Liver (tissue), 9 donors: Measurements from ENCODE around the gene ABCC5. TPM values are rescaled to one million over a fixed set of nuclear protein-coding genes. Genes with fewer than 3 reads are reported as not detected.

ENCODE experiments used
- DNase-seq: peaks from one replicate; pipeline ENCODE4 v3.0.0-alpha.2; 2017; ENCODE audit warnings: low spot score
- H3K27ac ChIP-seq, 2 donors: one replicate each; pipeline ENCODE4 v1.7.0; 2013; ENCODE audit warnings: inconsistent platforms in 2 of 2, low read length in 2 of 2, control low read depth in 1 of 2, low read depth in 1 of 2, mild to moderate bottlenecking in 1 of 2
- H3K27me3 ChIP-seq, 4 donors: one replicate each; pipeline versions ENCODE4 v1.6.1 to v1.7.0; 2013; ENCODE audit warnings: low read length in 3 of 4, inconsistent platforms in 1 of 4, mild to moderate bottlenecking in 1 of 4, moderate library complexity in 1 of 4; ENCODE audit not compliant: control insufficient read depth in 4 of 4, insufficient read depth in 4 of 4
- H3K36me3 ChIP-seq, 4 donors: one replicate each; pipeline versions ENCODE4 v1.6.1 to v1.7.0; 2013; ENCODE audit warnings: low read length in 3 of 4, mild to moderate bottlenecking in 3 of 4, low read depth in 1 of 4, moderate library complexity in 1 of 4; ENCODE audit not compliant: control insufficient read depth in 4 of 4, insufficient read depth in 3 of 4
- H3K4me1 ChIP-seq, 4 donors: one replicate each; pipeline versions ENCODE4 v1.6.1 to v1.7.0; 2013; ENCODE audit warnings: low read length in 3 of 4, mild to moderate bottlenecking in 3 of 4, moderate library complexity in 1 of 4; ENCODE audit not compliant: control insufficient read depth in 4 of 4, insufficient read depth in 4 of 4
- H3K4me3 ChIP-seq, 3 donors: one replicate each; pipeline versions ENCODE4 v1.6.1 to v1.7.0; 2013; ENCODE audit warnings: low read length in 3 of 3, control low read depth in 1 of 3, low read depth in 1 of 3, mild to moderate bottlenecking in 1 of 3
- H3K9ac ChIP-seq, 2 donors: one replicate each; pipeline ENCODE4 v1.7.0; 2013; ENCODE audit warnings: low read length in 2 of 2, mild to moderate bottlenecking in 2 of 2, moderate library complexity in 2 of 2, control low read depth in 1 of 2, low read depth in 1 of 2
- H3K9me3 ChIP-seq, 4 donors: one replicate each; pipeline versions ENCODE4 v1.6.1 to v1.7.0; 2013; ENCODE audit warnings: low read length in 3 of 4; ENCODE audit not compliant: control insufficient read depth in 4 of 4
- ATF3 ChIP-seq: IDR thresholded peaks from 2 replicates; pipeline ENCODE4 v1.6.1; 2016; ENCODE audit warnings: antibody characterized with exemption
- CTCF ChIP-seq: fragments of 150-350 bp; IDR thresholded peaks from 2 replicates; pipeline ENCODE4 v1.5.1; 2017; ENCODE audit warnings: improper control_type of control experiment, low read depth, low read length; ENCODE audit not compliant: missing input control
- EGR1 ChIP-seq, 2 donors: IDR thresholded peaks; 2 replicates each; pipeline ENCODE4 v1.6.1; 2016 to 2018; ENCODE audit warnings: antibody characterized with exemption in 2 of 2, low read depth in 2 of 2
- FOXA1 ChIP-seq: IDR thresholded peaks from 2 replicates; pipeline ENCODE4 v1.6.1; 2016; ENCODE audit warnings: antibody characterized with exemption
- FOXA2 ChIP-seq: IDR thresholded peaks from 2 replicates; pipeline ENCODE4 v1.6.1; 2016; ENCODE audit warnings: antibody characterized with exemption
- GABPA ChIP-seq, 2 donors: IDR thresholded peaks in 1 of 2; conservative IDR thresholded peaks in 1 of 2; 2 replicates each; pipeline ENCODE4 v1.6.1; 2016; ENCODE audit warnings: antibody characterized with exemption in 2 of 2, mild to moderate bottlenecking in 1 of 2, moderate library complexity in 1 of 2
- HNF4A ChIP-seq, 2 donors: conservative IDR thresholded peaks; 2 replicates each; pipeline ENCODE4 v1.6.1; 2016; ENCODE audit warnings: antibody characterized with exemption in 2 of 2, mild to moderate bottlenecking in 2 of 2
- HNF4G ChIP-seq: IDR thresholded peaks from 2 replicates; pipeline ENCODE4 v1.6.1; 2016; ENCODE audit warnings: antibody characterized with exemption
- JUND ChIP-seq, 2 donors: IDR thresholded peaks; 2 replicates each; pipeline ENCODE4 v1.6.1; 2016; ENCODE audit warnings: antibody characterized with exemption in 2 of 2
- MAX ChIP-seq: IDR thresholded peaks from 2 replicates; pipeline ENCODE4 v1.6.1; 2016; ENCODE audit warnings: antibody characterized with exemption
- NR2F2 ChIP-seq: IDR thresholded peaks from 2 replicates; pipeline ENCODE4 v1.6.1; 2016; ENCODE audit warnings: antibody characterized with exemption
- REST ChIP-seq: IDR thresholded peaks from 2 replicates; pipeline ENCODE4 v1.6.1; 2016; ENCODE audit warnings: antibody characterized with exemption, mild to moderate bottlenecking
- SP1 ChIP-seq: IDR thresholded peaks from 2 replicates; pipeline ENCODE4 v1.6.1; 2018; ENCODE audit warnings: antibody characterized with exemption, mild to moderate bottlenecking
- TAF1 ChIP-seq: conservative IDR thresholded peaks from 2 replicates; pipeline ENCODE4 v1.6.1; 2016; ENCODE audit warnings: antibody characterized with exemption, mild to moderate bottlenecking
- YY1 ChIP-seq: IDR thresholded peaks from 2 replicates; pipeline ENCODE4 v1.6.1; 2016; ENCODE audit warnings: antibody characterized with exemption, mild to moderate bottlenecking
- ZBTB33 ChIP-seq: IDR thresholded peaks from 2 replicates; pipeline ENCODE4 v1.6.1; 2016; ENCODE audit warnings: antibody characterized with exemption
- WGBS: extraction: QIAGEN DNeasy Blood & Tissue Kit; methylation state at CpG from one replicate; pipeline ENCODE4 v1.1.7; 2013; 5-methylcytosine and 5-hydroxymethylcytosine counted together
- polyA plus RNA-seq, 2 donors: library from polyadenylated mRNA; stranded (reverse) in 1 of 2; unstranded in 1 of 2; fragments of 200-250 nt in 1 of 2; fragments of >200 nt in 1 of 2; fragmentation: Nextera tagmentation in 1 of 2; extraction: Ambion mirVana in 1 of 2; gene quantifications; one replicate each; pipeline versions ENCODE4 v1.2.1 to v1.2.3, GENCODE V29; 2013 to 2015
- total RNA-seq, 2 donors: library from RNA; depleted of rRNA; stranded (reverse); fragments of >200 nt; gene quantifications; one replicate each; pipeline ENCODE4 v1.2.3, GENCODE V29; 2014
- donor health status: healthy.
- donor health status: healthy.
- donor health status: healthy.
- donor health status: healthy.
- donor health status: healthy.

The ABCC5 gene
- total and polyA plus RNA-seq, 4 donors = 2.8 to 35.7 (median 8.1) TPM

GRCh38 chr3:183959214-183959613, 58.5 kb downstream of the ABCC5 start:
- Histone ChIP-seq H3K9me3 (no peaks in the 10 kb centered on the region), H3K9ac (no peak overlapping the region), H3K4me3 (no peak overlapping the region), H3K27ac (no peak overlapping the region), H3K4me1 (no peaks in the 10 kb centered on the region), H3K27me3 (no peaks in the 10 kb centered on the region), H3K36me3 (peaks cover 0 to 5% (median 1%) of the 10 kb centered on the region in 4 donors)
- DNase-seq = no peak
- 90% methylated on average over 4 of the region's 4 CpGs for WGBS
- TF ChIP-seq GABPA (IDR thresholded peaks at IDR 0.05 in 1 of 2, conservative IDR thresholded peaks at IDR 0.05 in 1 of 2) (no peak), EGR1 (IDR thresholded peaks at IDR 0.05; ENCODE audit: low read depth in 2 of 2) (no peak), YY1 (no peak), TAF1 (no peak), FOXA1 (no peak)

- Histone ChIP-seq H3K9ac (no peak overlapping the region), H3K27me3 (no peaks in the 10 kb centered on the region), H3K4me3 (no peak overlapping the region), H3K36me3 (peaks cover 0 to 5% (median 1%) of the 10 kb centered on the region in 4 donors), H3K27ac (no peak overlapping the region), H3K9me3 (no peaks in the 10 kb centered on the region), H3K4me1 (no peaks in the 10 kb centered on the region)
- TF ChIP-seq FOXA1 (no peak), HNF4A (conservative IDR thresholded peaks at IDR 0.05) (no peak), MAX (no peak), TAF1 (no peak), REST (no peak), JUND (IDR thresholded peaks at IDR 0.05) (no peak), FOXA2 (no peak), HNF4G (no peak), ZBTB33 (no peak), SP1 (no peak), CTCF (no peak), NR2F2 (no peak), ATF3 (no peak), EGR1 (IDR thresholded peaks at IDR 0.05; ENCODE audit: low read depth in 2 of 2) (no peak), GABPA (IDR thresholded peaks at IDR 0.05 in 1 of 2, conservative IDR thresholded peaks at IDR 0.05 in 1 of 2) (no peak), YY1 (no peak)
- 94% methylated on average over 4 of the region's 4 CpGs for WGBS
- no peak for DNase-seq
These were observed 58.9 kb downstream of the ABCC5 start for GRCh38 chr3:183958775-183959174.
